Neuronal stem cell (in vitro differentiated cells): ENCODE results near the gene FHIT.

Experiments
- DNase-seq: peaks from one replicate; pipeline ENCODE4 v3.0.0-alpha.2; 2013; ENCODE audit warnings: low spot score
- H2AFZ ChIP-seq: one replicate; pipeline ENCODE4 v1.6.1; 2013; ENCODE audit warnings: mild to moderate bottlenecking, low read length, inconsistent platforms
- H2AK5ac ChIP-seq: 2 replicates; pipeline ENCODE4 v1.6.1; 2013; ENCODE audit warnings: low read depth, mild to moderate bottlenecking, inconsistent platforms, low read length, moderate library complexity, mixed read lengths
- H2BK120ac ChIP-seq: 2 replicates; pipeline ENCODE4 v1.6.1; 2013; ENCODE audit warnings: low read depth, mild to moderate bottlenecking, inconsistent platforms, low read length, moderate library complexity, mixed read lengths
- H2BK12ac ChIP-seq: one replicate; pipeline ENCODE4 v1.6.1; 2013; ENCODE audit warnings: low read length, inconsistent platforms
- H2BK15ac ChIP-seq: 2 replicates; pipeline ENCODE4 v1.6.1; 2013; ENCODE audit warnings: mild to moderate bottlenecking, low read length, inconsistent platforms, mixed read lengths
- H2BK5ac ChIP-seq: one replicate; pipeline ENCODE4 v1.6.1; 2013; ENCODE audit warnings: inconsistent platforms, mild to moderate bottlenecking, low read length, moderate library complexity
- H3K14ac ChIP-seq: one replicate; pipeline ENCODE4 v1.6.1; 2013; ENCODE audit warnings: low read length, inconsistent platforms
- H3K18ac ChIP-seq: 2 replicates; pipeline ENCODE4 v1.6.1; 2013; ENCODE audit warnings: low read length, inconsistent platforms
- H3K23ac ChIP-seq: 2 replicates; pipeline ENCODE4 v1.6.1; 2013; ENCODE audit warnings: low read depth, mild to moderate bottlenecking, mixed read lengths, low read length, inconsistent platforms; ENCODE audit not compliant: poor library complexity
- H3K27ac ChIP-seq: replicated peaks from 3 replicates; pipeline ENCODE4 v1.5.1; 2013; ENCODE audit warnings: low read length, inconsistent platforms
- H3K27me3 ChIP-seq, 3 experiments: 2 replicates each; pipeline ENCODE4 v1.6.1; 2013; ENCODE audit warnings: low read length in 3 of 3, mild to moderate bottlenecking in 2 of 3, inconsistent platforms in 1 of 3, low read depth in 1 of 3, mixed read lengths in 1 of 3, moderate library complexity in 1 of 3; ENCODE audit not compliant: control insufficient read depth in 3 of 3, insufficient read depth in 3 of 3
- H3K36me3 ChIP-seq, 2 donors: replicated peaks in 1 of 2; 2 replicates each; pipeline ENCODE4 v1.6.1; 2013; ENCODE audit warnings: low read length in 2 of 2; ENCODE audit not compliant: control insufficient read depth in 2 of 2, insufficient read depth in 2 of 2
- H3K4ac ChIP-seq: 2 replicates; pipeline ENCODE4 v1.6.1; 2013; ENCODE audit warnings: inconsistent platforms, mild to moderate bottlenecking, low read length, moderate library complexity
- H3K4me1 ChIP-seq, 2 donors: 1 replicate in 1 of 2; 2 replicates in 1 of 2; pipeline ENCODE4 v1.6.1; 2013; ENCODE audit warnings: low read length in 2 of 2, low read depth in 1 of 2; ENCODE audit not compliant: control insufficient read depth in 2 of 2, insufficient read depth in 1 of 2
- H3K4me2 ChIP-seq: one replicate; pipeline ENCODE4 v1.6.1; 2013; ENCODE audit warnings: mild to moderate bottlenecking, low read length, inconsistent platforms; ENCODE audit not compliant: insufficient read depth, poor library complexity, severe bottlenecking
- H3K4me3 ChIP-seq, 2 donors: 2 replicates each; pipeline ENCODE4 v1.5.1; 2013; ENCODE audit warnings: low read length in 2 of 2, mild to moderate bottlenecking in 2 of 2, inconsistent platforms in 1 of 2, moderate library complexity in 1 of 2
- H3K79me1 ChIP-seq: one replicate; pipeline ENCODE4 v1.6.1; 2013; ENCODE audit warnings: low read depth, mild to moderate bottlenecking, inconsistent platforms, low read length, moderate library complexity
- H3K9ac ChIP-seq: one replicate; pipeline ENCODE4 v1.6.1; 2013; ENCODE audit warnings: mild to moderate bottlenecking, low read depth, low read length, inconsistent platforms; ENCODE audit not compliant: poor library complexity
- H3K9me3 ChIP-seq, 2 donors: replicated peaks in 1 of 2; 2 replicates each; pipeline versions ENCODE3 to v1.6.1; 2013; ENCODE audit warnings: low read length in 2 of 2, mild to moderate bottlenecking in 2 of 2, inconsistent platforms in 1 of 2, low read depth in 1 of 2, mixed read lengths in 1 of 2, moderate library complexity in 1 of 2; ENCODE audit not compliant: control insufficient read depth in 2 of 2, insufficient read depth in 1 of 2
- H4K8ac ChIP-seq: one replicate; pipeline ENCODE4 v1.6.1; 2013; ENCODE audit warnings: low read depth, mild to moderate bottlenecking, inconsistent platforms, low read length, moderate library complexity
- H4K91ac ChIP-seq: one replicate; pipeline ENCODE4 v1.6.1; 2013; ENCODE audit warnings: low read length, low read depth, mild to moderate bottlenecking, inconsistent platforms; ENCODE audit not compliant: poor library complexity
- WGBS, 2 donors: extraction: QIAGEN DNeasy Blood & Tissue Kit; methylation state at CpG; one replicate each; pipeline ENCODE4 v1.1.7; 2013; ENCODE audit warnings: missing lambda C conversion rate in 2 of 2, mixed read lengths in 1 of 2; ENCODE audit not compliant: insufficient read length in 2 of 2, insufficient replicate concordance in 1 of 2; ENCODE audit errors: extremely low coverage in 2 of 2; 5-methylcytosine and 5-hydroxymethylcytosine counted together

Gene FHIT

GRCh38 chr3:60588806-60589205, 662.4 kb downstream of the FHIT start:
- no peak overlapping the region for H3K4me2 ChIP-seq
- H2BK12ac ChIP-seq = no peak overlapping the region
- H3K79me1 ChIP-seq = no peaks in the 10 kb centered on the region
- no peak overlapping the region for H3K23ac ChIP-seq
- H3K14ac ChIP-seq = no peak overlapping the region
- no CpG with 5 or more reads among the region's 3 CpGs for WGBS, 2 donors
- no peak overlapping the region for H2AFZ ChIP-seq
- H3K4me3 ChIP-seq = no peak overlapping the region
- no peak overlapping the region for H2BK120ac ChIP-seq
- no peak overlapping the region for H3K9ac ChIP-seq
- H4K8ac ChIP-seq = no peak overlapping the region
- no peak overlapping the region for H4K91ac ChIP-seq
- no peak overlapping the region for H2AK5ac ChIP-seq
- no peaks in the 10 kb centered on the region for H3K36me3 ChIP-seq
- H3K4me1 ChIP-seq = no peaks in the 10 kb centered on the region
- H3K27me3 ChIP-seq = no peaks in the 10 kb centered on the region
- H3K18ac ChIP-seq = no peak overlapping the region
- H2BK15ac ChIP-seq = no peak overlapping the region
- no peak overlapping the region for H3K27ac ChIP-seq
- no peaks in the 10 kb centered on the region for H3K9me3 ChIP-seq
- DNase-seq = no peak
- no peak overlapping the region for H2BK5ac ChIP-seq
- no peak overlapping the region for H3K4ac ChIP-seq

- H4K8ac ChIP-seq = no peak overlapping the region
- no peak overlapping the region for H3K14ac ChIP-seq
- H2BK5ac ChIP-seq = no peak overlapping the region
- H3K79me1 ChIP-seq = no peaks in the 10 kb centered on the region
- H3K4me1 ChIP-seq = no peaks in the 10 kb centered on the region
- H3K23ac ChIP-seq = no peak overlapping the region
- no peak overlapping the region for H3K4ac ChIP-seq
- no peak for DNase-seq
- H3K18ac ChIP-seq = no peak overlapping the region
- no peak overlapping the region for H2BK120ac ChIP-seq
- no peak overlapping the region for H4K91ac ChIP-seq
- H3K9me3 ChIP-seq = no peaks in the 10 kb centered on the region
- H3K4me2 ChIP-seq = no peak overlapping the region
- no peaks in the 10 kb centered on the region for H3K36me3 ChIP-seq
- no peak overlapping the region for H2AFZ ChIP-seq
- no peak overlapping the region for H2AK5ac ChIP-seq
- no peak overlapping the region for H2BK15ac ChIP-seq
- H3K27ac ChIP-seq = no peak overlapping the region
- H3K27me3 ChIP-seq = no peaks in the 10 kb centered on the region
- no CpG with 5 or more reads among the region's 1 CpG for WGBS, 2 donors
- no peak overlapping the region for H3K4me3 ChIP-seq
- no peak overlapping the region for H2BK12ac ChIP-seq
- H3K9ac ChIP-seq = no peak overlapping the region
Measured at GRCh38 chr3:60585918-60586317, 665.3 kb downstream of the FHIT start.

- Histone ChIP-seq H3K18ac (no peak overlapping the region), H2AK5ac (no peak overlapping the region), H2AFZ (no peak overlapping the region), H3K27me3 (no peaks in the 10 kb centered on the region), H2BK120ac (no peak overlapping the region), H3K36me3 (no peaks in the 10 kb centered on the region), H4K8ac (no peak overlapping the region), H3K4me2 (no peak overlapping the region), H3K23ac (no peak overlapping the region), H3K9me3 (no peaks in the 10 kb centered on the region), H3K79me1 (no peaks in the 10 kb centered on the region), H3K14ac (no peak overlapping the region), H3K4me3 (no peak overlapping the region), H2BK15ac (no peak overlapping the region), H3K27ac (no peak overlapping the region), H3K4me1 (no peaks in the 10 kb centered on the region), H3K4ac (no peak overlapping the region), H2BK5ac (no peak overlapping the region), H3K9ac (no peak overlapping the region), H4K91ac (no peak overlapping the region), H2BK12ac (no peak overlapping the region)
- WGBS, 2 donors = no CpG with 5 or more reads among the region's 2 CpGs
- DNase-seq = no peak
Measured at GRCh38 chr3:60584250-60584649, 667.0 kb downstream of the FHIT start.

- Histone ChIP-seq H3K18ac (no peak overlapping the region), H4K91ac (no peak overlapping the region), H2BK5ac (no peak overlapping the region), H3K4me1 (no peaks in the 10 kb centered on the region), H3K4me2 (no peak overlapping the region), H3K9ac (no peak overlapping the region), H3K9me3 (no peaks in the 10 kb centered on the region), H3K14ac (no peak overlapping the region), H2AFZ (no peak overlapping the region), H2BK12ac (no peak overlapping the region), H2BK15ac (no peak overlapping the region), H3K36me3 (no peaks in the 10 kb centered on the region), H4K8ac (no peak overlapping the region), H3K4ac (no peak overlapping the region), H3K4me3 (no peak overlapping the region), H3K23ac (no peak overlapping the region), H3K27ac (no peak overlapping the region), H2BK120ac (no peak overlapping the region), H3K79me1 (no peaks in the 10 kb centered on the region), H2AK5ac (no peak overlapping the region), H3K27me3 (no peaks in the 10 kb centered on the region)
- no peak for DNase-seq
- no CpG with 5 or more reads among the region's 3 CpGs for WGBS, 2 donors
Measured at GRCh38 chr3:60582288-60582687, 669.0 kb downstream of the FHIT start.
